ENCODE data around the gene FBXW8.

- TF ChIP-seq, protein P1, sequence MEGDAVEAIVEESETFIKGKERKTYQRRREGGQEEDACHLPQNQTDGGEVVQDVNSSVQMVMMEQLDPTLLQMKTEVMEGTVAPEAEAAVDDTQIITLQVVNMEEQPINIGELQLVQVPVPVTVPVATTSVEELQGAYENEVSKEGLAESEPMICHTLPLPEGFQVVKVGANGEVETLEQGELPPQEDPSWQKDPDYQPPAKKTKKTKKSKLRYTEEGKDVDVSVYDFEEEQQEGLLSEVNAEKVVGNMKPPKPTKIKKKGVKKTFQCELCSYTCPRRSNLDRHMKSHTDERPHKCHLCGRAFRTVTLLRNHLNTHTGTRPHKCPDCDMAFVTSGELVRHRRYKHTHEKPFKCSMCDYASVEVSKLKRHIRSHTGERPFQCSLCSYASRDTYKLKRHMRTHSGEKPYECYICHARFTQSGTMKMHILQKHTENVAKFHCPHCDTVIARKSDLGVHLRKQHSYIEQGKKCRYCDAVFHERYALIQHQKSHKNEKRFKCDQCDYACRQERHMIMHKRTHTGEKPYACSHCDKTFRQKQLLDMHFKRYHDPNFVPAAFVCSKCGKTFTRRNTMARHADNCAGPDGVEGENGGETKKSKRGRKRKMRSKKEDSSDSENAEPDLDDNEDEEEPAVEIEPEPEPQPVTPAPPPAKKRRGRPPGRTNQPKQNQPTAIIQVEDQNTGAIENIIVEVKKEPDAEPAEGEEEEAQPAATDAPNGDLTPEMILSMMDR (IDR thresholded peaks at IDR 0.05; ENCODE audit: extremely low read depth in 1 of 2, insufficient read depth in 1 of 2, low read depth in 1 of 2, low read length in 2 of 2) = no peak
- TF ChIP-seq POLR2AphosphoS5 (IDR thresholded peaks at IDR 0.05; ENCODE audit: insufficient read depth, low read depth, low read length) = no peak
- TF ChIP-seq FOS (IDR thresholded peaks at IDR 0.05; ENCODE audit: borderline replicate concordance, insufficient read depth, low read length) = no peak
- no peak for TF ChIP-seq MYC (IDR thresholded peaks at IDR 0.05; ENCODE audit: low read depth, low read length)
- no peak for TF ChIP-seq EZH2 (IDR thresholded peaks at IDR 0.05; ENCODE audit: borderline replicate concordance, low read depth, low read length, severe bottlenecking)
- TF ChIP-seq, protein P2, sequence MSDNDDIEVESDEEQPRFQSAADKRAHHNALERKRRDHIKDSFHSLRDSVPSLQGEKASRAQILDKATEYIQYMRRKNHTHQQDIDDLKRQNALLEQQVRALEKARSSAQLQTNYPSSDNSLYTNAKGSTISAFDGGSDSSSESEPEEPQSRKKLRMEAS (IDR thresholded peaks at IDR 0.05; ENCODE audit: insufficient read depth, insufficient read length) = no peak
These were observed 67.0 kb downstream of the FBXW8 start for GRCh38 chr12:116977465-116978380.

Data from endothelial cell of umbilical vein (primary cell).